Liver (tissue), 9 donors: ENCODE measurements around the gene PRPH. TPM values are rescaled to one million over a fixed set of nuclear protein-coding genes. Genes with fewer than 3 reads are reported as not detected.
"Not testable (repeated sequence)": the region's sequence is repeated elsewhere in the genome, so short reads cannot be mapped to it uniquely, and the experiment has no call there.

Experiments used
- DNase-seq: peaks from one replicate; pipeline ENCODE4 v3.0.0-alpha.2; 2017; ENCODE audit warnings: low spot score
- H3K27ac ChIP-seq, 2 donors: one replicate each; pipeline ENCODE4 v1.7.0; 2013; ENCODE audit warnings: inconsistent platforms in 2 of 2, low read length in 2 of 2, control low read depth in 1 of 2, low read depth in 1 of 2, mild to moderate bottlenecking in 1 of 2
- H3K27me3 ChIP-seq, 4 donors: one replicate each; pipeline versions ENCODE4 v1.6.1 to v1.7.0; 2013; ENCODE audit warnings: low read length in 3 of 4, inconsistent platforms in 1 of 4, mild to moderate bottlenecking in 1 of 4, moderate library complexity in 1 of 4; ENCODE audit not compliant: control insufficient read depth in 4 of 4, insufficient read depth in 4 of 4
- H3K36me3 ChIP-seq, 4 donors: one replicate each; pipeline versions ENCODE4 v1.6.1 to v1.7.0; 2013; ENCODE audit warnings: low read length in 3 of 4, mild to moderate bottlenecking in 3 of 4, low read depth in 1 of 4, moderate library complexity in 1 of 4; ENCODE audit not compliant: control insufficient read depth in 4 of 4, insufficient read depth in 3 of 4
- H3K4me1 ChIP-seq, 4 donors: one replicate each; pipeline versions ENCODE4 v1.6.1 to v1.7.0; 2013; ENCODE audit warnings: low read length in 3 of 4, mild to moderate bottlenecking in 3 of 4, moderate library complexity in 1 of 4; ENCODE audit not compliant: control insufficient read depth in 4 of 4, insufficient read depth in 4 of 4
- H3K4me3 ChIP-seq, 3 donors: one replicate each; pipeline versions ENCODE4 v1.6.1 to v1.7.0; 2013; ENCODE audit warnings: low read length in 3 of 3, control low read depth in 1 of 3, low read depth in 1 of 3, mild to moderate bottlenecking in 1 of 3
- H3K9ac ChIP-seq, 2 donors: one replicate each; pipeline ENCODE4 v1.7.0; 2013; ENCODE audit warnings: low read length in 2 of 2, mild to moderate bottlenecking in 2 of 2, moderate library complexity in 2 of 2, control low read depth in 1 of 2, low read depth in 1 of 2
- H3K9me3 ChIP-seq, 4 donors: one replicate each; pipeline versions ENCODE4 v1.6.1 to v1.7.0; 2013; ENCODE audit warnings: low read length in 3 of 4; ENCODE audit not compliant: control insufficient read depth in 4 of 4
- FOXA1 ChIP-seq: IDR thresholded peaks from 2 replicates; pipeline ENCODE4 v1.6.1; 2016; ENCODE audit warnings: antibody characterized with exemption
- FOXA2 ChIP-seq: IDR thresholded peaks from 2 replicates; pipeline ENCODE4 v1.6.1; 2016; ENCODE audit warnings: antibody characterized with exemption
- GABPA ChIP-seq, 2 donors: IDR thresholded peaks in 1 of 2; conservative IDR thresholded peaks in 1 of 2; 2 replicates each; pipeline ENCODE4 v1.6.1; 2016; ENCODE audit warnings: antibody characterized with exemption in 2 of 2, mild to moderate bottlenecking in 1 of 2, moderate library complexity in 1 of 2
- HNF4A ChIP-seq, 2 donors: conservative IDR thresholded peaks; 2 replicates each; pipeline ENCODE4 v1.6.1; 2016; ENCODE audit warnings: antibody characterized with exemption in 2 of 2, mild to moderate bottlenecking in 2 of 2
- HNF4G ChIP-seq: IDR thresholded peaks from 2 replicates; pipeline ENCODE4 v1.6.1; 2016; ENCODE audit warnings: antibody characterized with exemption
- JUND ChIP-seq, 2 donors: IDR thresholded peaks; 2 replicates each; pipeline ENCODE4 v1.6.1; 2016; ENCODE audit warnings: antibody characterized with exemption in 2 of 2
- NR2F2 ChIP-seq: IDR thresholded peaks from 2 replicates; pipeline ENCODE4 v1.6.1; 2016; ENCODE audit warnings: antibody characterized with exemption
- RAD21 ChIP-seq, 2 donors: IDR thresholded peaks; 2 replicates each; pipeline ENCODE4 v1.6.1; 2016; ENCODE audit warnings: antibody characterized with exemption in 2 of 2, mild to moderate bottlenecking in 2 of 2
- RXRA ChIP-seq, 2 donors: IDR thresholded peaks; 2 replicates each; pipeline ENCODE4 v1.6.1; 2017 to 2018; ENCODE audit warnings: antibody characterized with exemption in 2 of 2, mild to moderate bottlenecking in 1 of 2
- SP1 ChIP-seq: IDR thresholded peaks from 2 replicates; pipeline ENCODE4 v1.6.1; 2018; ENCODE audit warnings: antibody characterized with exemption, mild to moderate bottlenecking
- TAF1 ChIP-seq: conservative IDR thresholded peaks from 2 replicates; pipeline ENCODE4 v1.6.1; 2016; ENCODE audit warnings: antibody characterized with exemption, mild to moderate bottlenecking
- WGBS: extraction: QIAGEN DNeasy Blood & Tissue Kit; methylation state at CpG from one replicate; pipeline ENCODE4 v1.1.7; 2013; 5-methylcytosine and 5-hydroxymethylcytosine counted together
- polyA plus RNA-seq, 2 donors: library from polyadenylated mRNA; stranded (reverse) in 1 of 2; unstranded in 1 of 2; fragments of 200-250 nt in 1 of 2; fragments of >200 nt in 1 of 2; fragmentation: Nextera tagmentation in 1 of 2; extraction: Ambion mirVana in 1 of 2; gene quantifications; one replicate each; pipeline versions ENCODE4 v1.2.1 to v1.2.3, GENCODE V29; 2013 to 2015
- total RNA-seq, 2 donors: library from RNA; depleted of rRNA; stranded (reverse); fragments of >200 nt; gene quantifications; one replicate each; pipeline ENCODE4 v1.2.3, GENCODE V29; 2014
- TF ChIP-seq, protein P1 (sequence below): IDR thresholded peaks from 2 replicates; pipeline ENCODE4 v1.6.1; 2016; ENCODE audit warnings: antibody characterized with exemption
- TF ChIP-seq, protein P2 (sequence below): IDR thresholded peaks from 2 replicates; pipeline ENCODE4 v1.6.1; 2016; ENCODE audit warnings: antibody characterized with exemption
- TF ChIP-seq, protein P3 (sequence below): IDR thresholded peaks from 2 replicates; pipeline ENCODE4 v1.6.1; 2016; ENCODE audit warnings: antibody characterized with exemption, mild to moderate bottlenecking
- TF ChIP-seq, protein P4 (sequence below): fragments of 150-350 bp; IDR thresholded peaks from 2 replicates; pipeline ENCODE4 v1.5.1; 2017; ENCODE audit warnings: improper control_type of control experiment, low read depth, low read length; ENCODE audit not compliant: missing input control
- TF ChIP-seq, protein P5 (sequence below): IDR thresholded peaks from 2 replicates; pipeline ENCODE4 v1.6.1; 2016; ENCODE audit warnings: antibody characterized with exemption
- donor health status: healthy.
- donor health status: healthy.
- donor health status: healthy.
- donor health status: healthy.
- donor health status: healthy.

PRPH gene
- total and polyA plus RNA-seq, 4 donors = 0.05 TPM; not detected in 3

DNA sequence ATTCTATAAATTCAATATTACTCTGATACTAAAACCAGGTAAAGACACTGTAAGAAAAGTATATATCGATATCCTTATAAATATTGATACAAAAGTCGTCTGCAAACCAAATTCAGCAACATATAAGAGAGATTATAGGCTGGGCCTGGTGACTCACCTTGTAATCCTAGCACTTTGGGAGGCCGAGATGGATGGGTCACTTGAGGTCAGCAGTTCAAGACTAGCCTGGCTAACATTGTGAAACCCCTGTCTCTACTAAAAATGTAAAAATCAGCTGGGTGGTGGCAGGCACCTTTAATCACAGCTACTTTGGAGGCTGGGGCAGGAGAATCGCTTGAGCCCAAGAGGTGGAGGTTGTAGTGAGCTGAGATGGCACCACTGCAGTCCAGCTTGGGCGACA, 43.6 kb upstream of the PRPH start (continued):
- no peak for TF ChIP-seq FOXA2
- TF ChIP-seq FOXA1 = no peak
- no peak for TF ChIP-seq NR2F2

DNA sequence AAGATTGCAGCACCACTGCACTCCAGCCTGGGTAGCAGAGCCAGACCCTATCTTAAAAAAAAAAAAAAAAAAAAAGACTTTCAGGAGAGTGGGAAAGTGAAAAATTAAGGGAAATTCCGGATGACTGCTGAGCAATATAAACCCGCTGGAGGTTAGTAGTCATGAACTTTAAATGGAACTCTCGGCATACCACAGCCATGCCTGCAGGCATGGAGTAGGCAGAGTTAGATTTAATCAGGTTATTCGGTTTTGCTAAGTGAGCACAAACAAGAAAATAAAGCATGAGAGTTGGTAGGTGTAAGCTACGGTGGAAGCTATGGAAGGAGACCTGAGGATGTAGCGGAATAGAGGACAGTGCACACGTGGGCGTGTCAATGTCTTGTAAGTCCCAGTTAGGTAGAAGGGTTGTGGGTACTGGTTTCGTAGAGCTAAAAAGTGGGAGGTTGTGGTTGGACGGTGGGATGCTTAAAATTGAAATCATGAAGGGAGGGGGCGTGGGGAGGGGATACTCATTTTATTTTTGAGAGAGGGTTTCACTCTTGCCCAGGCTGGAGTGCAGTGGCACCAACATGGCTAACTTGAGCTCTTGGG, 41.8 kb upstream of the PRPH start:
- Histone ChIP-seq H3K27ac (no peak overlapping the region), H3K9ac (no peak overlapping the region), H3K4me3 (no peak overlapping the region), H3K4me1 (no peaks in the 10 kb centered on the region), H3K27me3 (no peaks in the 10 kb centered on the region), H3K36me3 (no peaks in the 10 kb centered on the region), H3K9me3 (no peaks in the 10 kb centered on the region)
- TF ChIP-seq NR2F2 (no peak), JUND (IDR thresholded peaks at IDR 0.05) (no peak), FOXA1 (no peak), HNF4A (conservative IDR thresholded peaks at IDR 0.05) (no peak), RXRA (IDR thresholded peaks at IDR 0.05) (no peak), SP1 (no peak), RAD21 (IDR thresholded peaks at IDR 0.05) (no peak)
- TF ChIP-seq, protein P1, sequence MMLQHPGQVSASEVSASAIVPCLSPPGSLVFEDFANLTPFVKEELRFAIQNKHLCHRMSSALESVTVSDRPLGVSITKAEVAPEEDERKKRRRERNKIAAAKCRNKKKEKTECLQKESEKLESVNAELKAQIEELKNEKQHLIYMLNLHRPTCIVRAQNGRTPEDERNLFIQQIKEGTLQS = no peak
- DNase-seq = no peak
- 92% methylated on average over 11 of the region's 11 CpGs for WGBS

DNA sequence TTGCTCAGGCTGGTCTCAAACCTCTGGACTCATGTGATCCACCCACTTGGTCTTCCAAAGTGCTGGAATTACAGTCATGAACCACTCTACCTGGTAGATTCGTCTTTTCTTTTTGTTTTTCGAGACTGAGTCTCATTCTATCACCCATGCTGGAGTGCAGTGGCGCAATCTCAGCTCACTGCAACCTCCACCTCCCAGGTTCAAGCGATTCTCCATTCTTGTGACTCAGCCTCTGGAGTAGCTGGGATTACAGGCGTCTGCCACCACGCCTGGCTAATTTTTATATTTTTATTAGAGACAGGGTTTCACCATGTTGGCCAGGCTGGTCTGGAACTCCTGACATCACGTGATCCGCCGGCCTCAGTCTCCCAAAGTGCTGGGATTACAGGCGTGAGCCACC, 39.5 kb upstream of the PRPH start:
- WGBS = 96% methylated on average over 10 of the region's 10 CpGs
- DNase-seq, H3K4me3 ChIP-seq, H3K9ac ChIP-seq, H3K36me3 ChIP-seq, H3K4me1 ChIP-seq, H3K9me3 ChIP-seq, H3K27me3 ChIP-seq, H3K27ac ChIP-seq: not testable (repeated sequence)

DNA sequence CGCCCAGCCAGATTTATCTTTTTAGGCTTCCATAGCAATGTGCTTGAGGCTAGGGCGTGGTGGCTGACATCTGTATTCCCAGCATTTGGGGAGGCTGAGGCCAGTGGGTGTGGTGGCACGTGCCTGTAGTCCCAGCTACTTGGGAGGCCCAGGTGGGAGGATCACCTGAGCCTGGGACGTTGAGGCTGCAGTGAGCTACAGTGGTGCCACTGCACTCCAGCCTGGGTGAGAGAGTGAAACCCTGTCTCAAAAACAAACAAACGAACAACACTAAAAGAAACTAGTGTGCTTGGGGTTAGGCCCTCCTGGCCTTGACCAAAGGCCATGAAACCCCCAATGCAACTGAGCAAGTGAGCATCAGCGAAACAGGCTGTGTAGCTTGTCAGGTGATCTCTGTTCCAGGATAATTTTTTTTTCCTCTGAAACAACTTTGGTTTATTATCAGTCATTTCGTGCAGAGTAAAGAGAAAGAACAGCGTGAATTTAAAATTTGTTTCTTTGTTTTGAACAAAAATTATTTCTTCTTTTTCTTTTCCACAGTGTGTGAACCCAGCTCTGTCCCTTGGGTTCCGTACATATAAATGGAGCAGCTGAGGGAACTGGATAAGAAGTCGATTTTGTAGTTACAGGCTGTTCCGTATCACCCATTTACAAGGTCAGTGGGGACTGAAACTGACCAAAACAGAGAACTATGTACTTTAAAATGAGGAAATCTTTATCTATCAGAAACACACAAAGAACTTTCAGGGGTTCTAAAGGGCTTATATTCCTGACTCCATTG, 38.9 kb upstream of the PRPH start:
- no peak for DNase-seq
- WGBS = 91% methylated on average over 11 of the region's 11 CpGs
- Histone ChIP-seq H3K9ac (no peak overlapping the region), H3K27me3 (no peaks in the 10 kb centered on the region), H3K27ac (no peak overlapping the region), H3K36me3 (no peaks in the 10 kb centered on the region), H3K4me3 (no peak overlapping the region), H3K4me1 (no peaks in the 10 kb centered on the region), H3K9me3 (no peaks in the 10 kb centered on the region)
- TF ChIP-seq HNF4G (no peak), TAF1 (no peak), FOXA1 (no peak), GABPA (IDR thresholded peaks at IDR 0.05 in 1 of 2, conservative IDR thresholded peaks at IDR 0.05 in 1 of 2) (no peak), SP1 (no peak), RAD21 (IDR thresholded peaks at IDR 0.05) (no peak), JUND (IDR thresholded peaks at IDR 0.05) (no peak), RXRA (IDR thresholded peaks at IDR 0.05) (no peak)
- TF ChIP-seq, protein P2, sequence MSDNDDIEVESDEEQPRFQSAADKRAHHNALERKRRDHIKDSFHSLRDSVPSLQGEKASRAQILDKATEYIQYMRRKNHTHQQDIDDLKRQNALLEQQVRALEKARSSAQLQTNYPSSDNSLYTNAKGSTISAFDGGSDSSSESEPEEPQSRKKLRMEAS = no peak
- TF ChIP-seq, protein P3, sequence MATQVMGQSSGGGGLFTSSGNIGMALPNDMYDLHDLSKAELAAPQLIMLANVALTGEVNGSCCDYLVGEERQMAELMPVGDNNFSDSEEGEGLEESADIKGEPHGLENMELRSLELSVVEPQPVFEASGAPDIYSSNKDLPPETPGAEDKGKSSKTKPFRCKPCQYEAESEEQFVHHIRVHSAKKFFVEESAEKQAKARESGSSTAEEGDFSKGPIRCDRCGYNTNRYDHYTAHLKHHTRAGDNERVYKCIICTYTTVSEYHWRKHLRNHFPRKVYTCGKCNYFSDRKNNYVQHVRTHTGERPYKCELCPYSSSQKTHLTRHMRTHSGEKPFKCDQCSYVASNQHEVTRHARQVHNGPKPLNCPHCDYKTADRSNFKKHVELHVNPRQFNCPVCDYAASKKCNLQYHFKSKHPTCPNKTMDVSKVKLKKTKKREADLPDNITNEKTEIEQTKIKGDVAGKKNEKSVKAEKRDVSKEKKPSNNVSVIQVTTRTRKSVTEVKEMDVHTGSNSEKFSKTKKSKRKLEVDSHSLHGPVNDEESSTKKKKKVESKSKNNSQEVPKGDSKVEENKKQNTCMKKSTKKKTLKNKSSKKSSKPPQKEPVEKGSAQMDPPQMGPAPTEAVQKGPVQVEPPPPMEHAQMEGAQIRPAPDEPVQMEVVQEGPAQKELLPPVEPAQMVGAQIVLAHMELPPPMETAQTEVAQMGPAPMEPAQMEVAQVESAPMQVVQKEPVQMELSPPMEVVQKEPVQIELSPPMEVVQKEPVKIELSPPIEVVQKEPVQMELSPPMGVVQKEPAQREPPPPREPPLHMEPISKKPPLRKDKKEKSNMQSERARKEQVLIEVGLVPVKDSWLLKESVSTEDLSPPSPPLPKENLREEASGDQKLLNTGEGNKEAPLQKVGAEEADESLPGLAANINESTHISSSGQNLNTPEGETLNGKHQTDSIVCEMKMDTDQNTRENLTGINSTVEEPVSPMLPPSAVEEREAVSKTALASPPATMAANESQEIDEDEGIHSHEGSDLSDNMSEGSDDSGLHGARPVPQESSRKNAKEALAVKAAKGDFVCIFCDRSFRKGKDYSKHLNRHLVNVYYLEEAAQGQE = no peak
- TF ChIP-seq, protein P1 = no peak
- TF ChIP-seq, protein P4, sequence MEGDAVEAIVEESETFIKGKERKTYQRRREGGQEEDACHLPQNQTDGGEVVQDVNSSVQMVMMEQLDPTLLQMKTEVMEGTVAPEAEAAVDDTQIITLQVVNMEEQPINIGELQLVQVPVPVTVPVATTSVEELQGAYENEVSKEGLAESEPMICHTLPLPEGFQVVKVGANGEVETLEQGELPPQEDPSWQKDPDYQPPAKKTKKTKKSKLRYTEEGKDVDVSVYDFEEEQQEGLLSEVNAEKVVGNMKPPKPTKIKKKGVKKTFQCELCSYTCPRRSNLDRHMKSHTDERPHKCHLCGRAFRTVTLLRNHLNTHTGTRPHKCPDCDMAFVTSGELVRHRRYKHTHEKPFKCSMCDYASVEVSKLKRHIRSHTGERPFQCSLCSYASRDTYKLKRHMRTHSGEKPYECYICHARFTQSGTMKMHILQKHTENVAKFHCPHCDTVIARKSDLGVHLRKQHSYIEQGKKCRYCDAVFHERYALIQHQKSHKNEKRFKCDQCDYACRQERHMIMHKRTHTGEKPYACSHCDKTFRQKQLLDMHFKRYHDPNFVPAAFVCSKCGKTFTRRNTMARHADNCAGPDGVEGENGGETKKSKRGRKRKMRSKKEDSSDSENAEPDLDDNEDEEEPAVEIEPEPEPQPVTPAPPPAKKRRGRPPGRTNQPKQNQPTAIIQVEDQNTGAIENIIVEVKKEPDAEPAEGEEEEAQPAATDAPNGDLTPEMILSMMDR = no peak
- TF ChIP-seq, protein P5, sequence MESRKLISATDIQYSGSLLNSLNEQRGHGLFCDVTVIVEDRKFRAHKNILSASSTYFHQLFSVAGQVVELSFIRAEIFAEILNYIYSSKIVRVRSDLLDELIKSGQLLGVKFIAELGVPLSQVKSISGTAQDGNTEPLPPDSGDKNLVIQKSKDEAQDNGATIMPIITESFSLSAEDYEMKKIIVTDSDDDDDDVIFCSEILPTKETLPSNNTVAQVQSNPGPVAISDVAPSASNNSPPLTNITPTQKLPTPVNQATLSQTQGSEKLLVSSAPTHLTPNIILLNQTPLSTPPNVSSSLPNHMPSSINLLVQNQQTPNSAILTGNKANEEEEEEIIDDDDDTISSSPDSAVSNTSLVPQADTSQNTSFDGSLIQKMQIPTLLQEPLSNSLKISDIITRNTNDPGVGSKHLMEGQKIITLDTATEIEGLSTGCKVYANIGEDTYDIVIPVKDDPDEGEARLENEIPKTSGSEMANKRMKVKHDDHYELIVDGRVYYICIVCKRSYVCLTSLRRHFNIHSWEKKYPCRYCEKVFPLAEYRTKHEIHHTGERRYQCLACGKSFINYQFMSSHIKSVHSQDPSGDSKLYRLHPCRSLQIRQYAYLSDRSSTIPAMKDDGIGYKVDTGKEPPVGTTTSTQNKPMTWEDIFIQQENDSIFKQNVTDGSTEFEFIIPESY = no peak
